Left renal cortex interstitium (tissue), 4 donors: Measurements from ENCODE around the gene IQGAP2. TPM values are rescaled to one million over a fixed set of nuclear protein-coding genes. Genes with fewer than 3 reads are reported as not detected.
"Not testable (repeated sequence)": the region's sequence is repeated elsewhere in the genome, so short reads cannot be mapped to it uniquely, and the experiment has no call there.

Source experiments
- DNase-seq, 4 donors: peaks; one replicate each; pipeline ENCODE4 v3.0.0-alpha.2; 2013; ENCODE audit warnings: low read depth in 4 of 4, low spot score in 2 of 4, missing footprints in 1 of 4
- polyA plus RNA-seq, 4 donors: library from polyadenylated mRNA; unstranded; fragments of 120-200 nt; gene quantifications; one replicate each; pipeline ENCODE4 v1.2.1, GENCODE V29; 2013; ENCODE audit not compliant: insufficient read length in 4 of 4

Gene IQGAP2
- polyA plus RNA-seq, 4 donors = 59.4 to 83.3 (median 71.7) TPM

DNA sequence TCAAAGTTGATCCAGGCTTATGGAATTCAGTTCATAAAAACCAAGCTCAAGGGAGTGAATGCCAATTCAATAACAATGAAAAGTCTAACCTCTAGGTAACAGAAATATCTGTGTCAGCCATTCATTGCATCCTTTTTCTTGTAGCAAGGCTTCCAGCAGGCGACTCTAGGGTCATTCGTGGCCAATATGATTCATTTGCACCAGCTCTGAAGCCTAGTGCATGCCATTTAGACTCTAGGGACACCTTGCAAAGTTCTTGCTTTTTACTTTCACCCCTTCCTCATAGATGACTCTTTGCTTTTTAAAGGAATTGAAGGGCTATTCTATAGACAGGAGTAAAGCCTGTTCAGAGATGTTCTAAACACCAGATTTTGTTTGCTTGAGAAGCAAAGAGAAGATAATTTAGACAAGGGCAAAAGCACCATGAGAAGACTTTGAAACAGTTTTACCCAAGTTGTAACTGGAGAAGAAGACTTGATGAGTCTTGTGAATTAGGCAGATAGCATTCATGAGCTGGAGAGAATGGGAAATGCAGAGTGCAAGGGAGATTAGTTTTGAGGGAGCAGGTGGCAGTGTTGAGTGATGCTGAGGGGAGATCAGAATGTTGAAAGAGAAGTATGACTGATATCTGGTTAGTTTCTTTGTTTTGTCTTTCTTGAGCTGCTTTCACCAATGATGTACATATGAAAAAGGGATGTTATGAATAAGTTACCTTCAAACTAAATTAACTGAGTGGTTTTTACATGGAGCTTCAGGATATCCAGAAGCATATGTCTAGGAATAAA, 125.7 kb downstream of the IQGAP2 start:
- no peak for DNase-seq

DNA sequence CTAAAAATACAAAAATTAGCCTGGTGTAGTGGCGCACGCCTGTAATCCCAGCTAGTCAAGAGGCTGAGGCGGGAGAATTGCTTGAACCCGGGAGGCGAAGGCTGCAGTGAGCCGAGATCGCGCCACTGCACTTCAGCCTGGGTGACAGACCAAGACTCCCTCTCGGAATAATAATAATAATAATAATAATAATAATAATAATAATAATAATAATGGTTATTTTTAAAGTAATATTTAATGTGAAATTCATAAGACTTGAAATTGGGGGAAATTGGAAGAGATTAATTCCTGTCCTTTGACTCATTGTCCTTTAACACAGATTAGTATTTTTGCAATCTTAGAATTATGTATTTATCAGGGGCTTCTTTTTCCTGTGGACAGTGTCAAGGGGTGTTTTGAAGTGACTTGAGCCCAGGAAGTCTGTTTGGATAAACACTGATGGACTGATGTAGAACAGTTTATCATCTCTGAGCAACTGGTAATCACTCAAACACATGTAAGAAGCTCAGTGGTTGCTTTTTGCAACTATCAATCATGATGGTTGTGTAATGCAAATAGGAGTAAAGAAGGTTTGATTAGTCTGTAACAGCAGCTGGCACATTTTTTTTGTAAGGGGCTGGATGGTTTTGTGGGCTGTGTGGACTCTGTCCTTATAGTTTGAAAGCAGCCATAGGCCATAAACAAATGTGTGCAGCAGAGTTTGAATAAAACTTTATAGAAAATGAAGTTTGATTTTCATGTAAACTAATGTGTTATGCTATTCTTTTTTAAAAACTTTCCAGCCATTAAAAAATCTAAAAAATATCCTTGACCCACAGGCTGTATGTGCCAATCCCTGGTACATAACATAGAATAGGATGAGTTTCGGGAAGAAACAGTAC, 126.6 kb downstream of the IQGAP2 start:
- no peak for DNase-seq

DNA sequence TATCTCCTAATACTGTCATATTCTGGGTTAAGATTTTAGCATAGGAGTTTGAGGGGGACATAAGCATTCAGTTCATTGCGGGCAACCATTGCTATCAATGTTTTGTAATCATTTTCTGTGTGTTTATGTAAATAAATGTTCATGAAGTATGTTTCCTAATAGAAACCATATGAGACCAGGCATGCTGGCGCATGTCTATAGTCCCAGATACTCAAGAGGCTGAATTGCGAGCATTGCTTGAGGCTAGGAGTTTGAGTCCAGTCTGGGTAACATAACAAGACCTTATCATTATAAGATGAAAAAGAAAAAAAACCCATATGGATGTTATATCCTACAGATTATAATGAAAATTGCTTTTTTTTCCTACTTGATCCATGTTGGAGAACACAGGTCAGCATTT, 129.0 kb downstream of the IQGAP2 start:
- no peak for DNase-seq

DNA sequence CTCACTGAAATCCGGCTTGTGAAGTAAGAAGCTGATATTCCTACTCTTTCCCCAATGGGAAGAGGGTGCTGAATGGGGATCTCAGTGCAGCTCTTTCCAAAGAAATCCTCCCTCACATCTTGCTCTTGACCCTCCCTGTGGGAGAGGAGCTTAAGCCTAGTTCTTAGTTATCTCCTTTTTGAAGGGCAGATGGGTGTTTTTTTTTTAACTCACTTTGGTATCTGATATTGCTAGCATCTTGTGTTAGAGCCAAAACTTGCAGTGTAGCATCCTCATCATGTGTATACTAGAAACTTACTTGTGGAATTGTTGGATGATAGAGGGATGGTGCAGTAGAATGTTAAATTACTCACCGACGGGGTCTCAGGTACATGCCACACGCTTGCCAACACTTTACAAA, 129.9 kb downstream of the IQGAP2 start:
- no peak for DNase-seq

DNA sequence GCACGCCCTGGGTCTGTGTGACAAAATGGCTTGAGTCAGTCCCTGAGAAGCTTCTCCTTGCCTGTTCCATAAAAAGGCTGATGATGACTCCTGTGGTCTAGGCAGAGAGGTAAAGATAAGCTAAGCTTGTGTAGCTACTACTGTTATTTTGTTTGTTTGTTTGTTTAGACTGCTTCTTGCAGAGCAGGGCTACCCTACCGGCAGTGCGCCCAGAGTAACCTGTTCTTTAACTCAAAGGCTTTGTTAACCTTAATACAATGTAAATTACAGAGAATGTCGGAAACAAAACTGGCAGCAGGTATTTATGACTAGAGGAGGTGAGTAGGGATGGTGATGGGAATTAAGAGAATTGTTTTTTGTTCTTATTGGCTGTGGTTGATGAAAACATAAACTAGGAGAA, 132.5 kb downstream of the IQGAP2 start:
- no peak for DNase-seq

DNA sequence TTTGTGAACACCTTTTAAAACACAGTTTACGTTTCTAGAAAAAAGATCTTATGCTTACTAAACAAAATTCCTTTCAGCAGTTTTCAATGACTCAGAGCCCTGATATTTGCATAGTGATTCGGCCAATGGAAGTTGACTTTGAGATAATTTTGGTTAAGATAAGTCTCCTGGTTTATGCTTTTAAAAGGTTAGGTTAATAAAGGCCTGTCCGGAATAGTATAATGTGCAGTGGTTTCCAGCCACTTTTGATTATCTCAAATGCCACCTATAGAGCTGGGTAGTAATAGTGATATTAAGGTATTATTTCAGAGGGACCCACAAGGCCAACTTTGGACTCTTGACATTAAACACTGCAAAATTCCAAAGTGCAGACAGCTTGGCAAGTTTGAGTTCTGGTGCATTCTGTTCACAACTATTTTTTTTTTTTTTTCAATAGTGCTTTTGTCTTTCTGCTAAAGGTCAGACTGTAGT, 134.0 kb downstream of the IQGAP2 start:
- DNase-seq = no peak

DNA sequence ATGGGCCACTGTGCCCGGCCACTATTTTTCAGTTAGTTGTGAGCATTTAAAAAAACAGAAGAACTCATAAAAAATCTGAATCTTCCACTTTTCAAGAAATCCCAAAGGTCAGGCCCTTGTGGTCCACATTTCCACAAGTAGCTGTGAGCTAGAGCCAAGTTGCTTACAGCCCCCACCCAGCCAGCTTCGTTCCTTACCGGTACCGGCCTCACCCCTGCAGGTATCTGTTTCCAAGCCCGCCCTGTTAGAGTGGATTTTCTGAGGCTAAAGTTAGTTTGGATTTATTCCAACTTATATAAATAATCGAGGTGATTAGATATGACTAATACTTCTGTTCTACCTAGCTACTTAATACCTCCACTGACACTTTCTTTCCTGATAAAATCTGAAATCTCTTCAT, 139.2 kb downstream of the IQGAP2 start:
- DNase-seq = no peak

DNA sequence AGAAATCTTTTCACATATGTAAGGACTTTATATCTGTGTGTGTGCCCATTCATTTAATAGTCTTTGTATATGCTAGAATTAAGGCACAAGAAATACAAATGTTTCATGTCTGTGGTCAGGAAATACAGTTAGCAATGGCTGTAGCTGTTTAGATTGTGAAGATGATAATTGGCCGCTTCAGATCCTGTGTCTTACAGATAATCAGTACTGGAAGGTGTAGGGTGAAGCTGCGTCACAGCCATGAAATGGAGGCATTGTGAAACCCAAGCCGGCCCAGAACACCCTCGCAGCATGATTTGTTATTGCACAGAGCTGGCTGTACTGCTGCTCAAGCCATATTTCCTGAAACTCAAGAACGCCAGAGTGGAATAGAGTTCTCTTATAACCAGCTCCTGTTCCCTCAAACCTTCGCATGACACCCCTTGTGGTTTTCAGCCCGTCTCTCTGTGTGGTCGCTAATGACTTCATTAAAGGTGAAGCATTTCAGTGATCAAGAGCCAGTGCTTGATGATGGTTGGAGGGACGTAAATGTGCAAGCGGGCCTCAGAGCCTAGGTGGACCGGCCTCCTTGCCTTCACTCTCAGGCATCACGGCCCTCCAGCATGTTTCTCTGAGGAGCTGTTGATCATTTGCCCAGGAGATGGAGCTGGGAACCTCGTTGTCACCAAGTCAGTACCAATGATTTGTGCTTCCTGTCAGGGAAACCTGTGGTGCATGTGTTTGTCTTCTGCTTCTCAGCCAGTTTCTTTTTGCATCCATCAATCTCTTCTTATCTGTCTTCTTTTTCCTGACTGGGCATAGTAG, 140.0 kb downstream of the IQGAP2 start:
- DNase-seq = no peak

DNA sequence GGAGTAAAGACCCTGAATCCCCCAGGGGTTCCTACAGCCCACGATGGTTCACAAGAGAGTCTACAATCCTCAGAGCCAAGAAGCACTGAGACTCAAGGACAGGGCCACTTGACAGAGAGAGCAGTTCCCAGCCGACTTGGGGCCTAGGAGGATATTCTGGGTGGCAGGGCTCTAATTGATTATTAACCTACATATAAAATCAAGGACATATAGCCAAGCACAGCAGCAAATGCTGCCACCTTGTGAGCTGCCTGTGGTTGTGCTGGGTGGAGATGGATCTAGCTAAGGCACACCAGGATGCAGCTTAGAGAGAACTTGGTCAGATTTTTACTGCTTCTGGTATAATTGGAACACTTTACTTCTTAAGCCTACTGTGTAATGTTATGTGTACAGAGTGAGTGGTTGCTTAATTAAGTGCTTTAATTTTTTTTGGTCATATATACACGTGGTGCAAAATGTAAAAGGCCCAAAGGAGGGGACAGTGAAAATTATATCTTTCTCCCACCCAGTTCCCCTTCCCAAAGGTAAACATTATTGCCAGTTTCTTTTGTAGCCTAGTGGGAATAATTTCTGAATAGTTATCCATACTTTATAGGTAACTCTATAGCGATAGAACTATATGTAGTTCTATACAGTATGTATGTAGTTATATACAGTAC, 141.3 kb downstream of the IQGAP2 start:
- no peak for DNase-seq

DNA sequence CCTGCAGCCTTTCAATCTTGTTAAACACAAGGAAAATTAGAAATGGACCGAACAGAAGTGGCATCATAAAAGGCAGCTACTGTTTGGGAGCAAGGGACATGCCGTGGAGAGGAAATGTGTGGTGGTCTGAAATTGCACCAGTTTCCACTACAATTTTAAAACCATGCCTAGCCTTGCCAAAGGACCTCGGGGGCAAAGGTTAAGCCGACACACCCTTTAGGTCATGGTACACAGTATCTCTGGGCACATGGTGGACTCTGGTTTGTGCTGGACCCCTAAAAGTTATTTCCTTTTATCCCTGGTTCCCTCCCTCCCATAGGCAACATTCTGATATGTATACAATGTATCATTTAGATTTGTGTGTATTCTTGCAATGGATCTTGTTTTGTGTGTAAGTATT, 142.1 kb downstream of the IQGAP2 start:
- no peak for DNase-seq

DNA sequence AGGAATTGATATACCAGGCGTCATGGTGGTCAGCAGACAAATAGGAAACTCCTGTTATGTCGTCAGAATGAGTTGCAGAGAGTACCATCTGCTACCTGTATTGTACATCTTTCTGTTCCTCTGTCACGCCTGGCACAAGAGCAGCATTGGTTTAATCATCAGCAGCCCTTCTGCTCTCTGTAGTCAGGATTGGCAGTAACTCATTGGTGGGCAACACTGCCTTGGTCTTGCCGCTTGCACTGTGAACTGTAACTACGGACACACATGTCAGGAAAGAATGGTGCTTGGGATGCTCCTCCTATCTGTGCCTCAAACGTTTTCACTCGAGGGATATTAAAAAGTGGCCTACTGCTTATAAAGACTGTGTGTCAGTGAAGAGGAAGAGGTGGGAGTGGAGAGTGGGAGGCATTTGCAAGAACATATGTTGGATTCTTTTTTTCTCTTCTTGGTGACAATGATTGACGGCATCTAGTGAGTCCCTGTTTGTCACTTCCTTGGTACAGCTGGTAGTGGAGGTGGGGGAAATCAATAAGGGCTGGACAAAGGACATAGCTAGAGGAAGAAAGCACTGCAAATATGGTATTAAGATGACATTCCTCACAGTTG, 143.5 kb downstream of the IQGAP2 start:
- DNase-seq = no peak

DNA sequence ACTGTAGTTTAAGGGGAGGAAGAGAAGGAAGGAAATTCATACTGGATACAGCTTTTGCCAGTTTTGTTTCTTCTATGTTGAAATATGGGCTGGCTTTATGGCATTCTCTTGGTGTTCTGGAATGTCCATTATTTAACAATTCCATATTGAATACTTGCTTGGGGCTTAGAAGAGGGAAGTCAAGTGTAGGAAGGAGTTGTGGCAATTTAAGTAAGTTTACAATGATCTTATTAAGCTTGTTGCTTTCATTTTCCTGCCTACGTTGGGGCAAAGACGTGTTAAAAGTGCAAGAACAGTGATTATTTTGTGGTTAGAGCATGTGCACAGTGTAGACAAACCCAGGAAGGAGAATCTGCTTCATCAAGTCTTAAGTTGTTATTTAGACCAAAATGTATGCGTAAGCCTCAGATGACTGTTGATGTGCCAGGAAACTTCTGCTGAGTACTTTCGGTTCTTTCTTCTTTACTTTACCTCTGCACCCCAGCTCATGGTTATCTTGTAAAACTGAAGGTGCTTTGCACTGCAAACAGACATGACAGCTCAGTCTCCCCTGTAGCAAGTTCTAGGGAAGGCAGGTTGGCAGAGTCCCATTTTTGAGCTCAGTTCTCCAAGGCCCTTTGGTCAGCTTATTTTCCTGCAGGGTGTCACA, 144.3 kb downstream of the IQGAP2 start:
- DNase-seq = no peak

DNA sequence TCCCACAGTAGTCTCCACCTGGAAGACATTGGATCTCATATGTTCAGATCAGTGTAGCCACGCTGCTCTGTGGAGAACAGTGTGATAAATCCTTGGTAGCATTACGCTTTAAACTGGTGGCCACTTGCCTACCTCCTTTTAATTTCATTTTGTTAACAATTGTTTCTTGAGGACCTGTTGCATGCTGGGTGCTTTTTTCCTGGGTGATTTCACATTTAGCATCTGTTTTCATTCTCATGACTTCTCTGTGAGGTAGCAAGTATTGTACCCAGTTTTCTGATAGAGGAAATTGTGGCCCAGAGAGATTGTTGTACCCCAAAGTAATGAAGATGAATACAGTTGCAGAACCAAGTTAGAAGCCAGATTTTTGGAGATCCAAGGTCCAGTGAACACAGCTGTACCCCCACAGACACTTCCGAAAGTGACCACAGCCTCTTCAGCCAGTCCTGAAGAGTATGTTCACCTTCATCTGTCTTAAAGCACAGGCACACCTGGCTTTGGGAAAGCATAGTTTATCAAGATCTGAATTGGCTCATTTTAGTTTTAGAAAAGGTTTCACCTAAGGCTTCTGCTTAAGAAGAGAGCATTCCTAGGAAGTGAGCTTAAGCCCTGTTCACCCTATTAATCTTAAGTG, 144.9 kb downstream of the IQGAP2 start:
- no peak for DNase-seq

DNA sequence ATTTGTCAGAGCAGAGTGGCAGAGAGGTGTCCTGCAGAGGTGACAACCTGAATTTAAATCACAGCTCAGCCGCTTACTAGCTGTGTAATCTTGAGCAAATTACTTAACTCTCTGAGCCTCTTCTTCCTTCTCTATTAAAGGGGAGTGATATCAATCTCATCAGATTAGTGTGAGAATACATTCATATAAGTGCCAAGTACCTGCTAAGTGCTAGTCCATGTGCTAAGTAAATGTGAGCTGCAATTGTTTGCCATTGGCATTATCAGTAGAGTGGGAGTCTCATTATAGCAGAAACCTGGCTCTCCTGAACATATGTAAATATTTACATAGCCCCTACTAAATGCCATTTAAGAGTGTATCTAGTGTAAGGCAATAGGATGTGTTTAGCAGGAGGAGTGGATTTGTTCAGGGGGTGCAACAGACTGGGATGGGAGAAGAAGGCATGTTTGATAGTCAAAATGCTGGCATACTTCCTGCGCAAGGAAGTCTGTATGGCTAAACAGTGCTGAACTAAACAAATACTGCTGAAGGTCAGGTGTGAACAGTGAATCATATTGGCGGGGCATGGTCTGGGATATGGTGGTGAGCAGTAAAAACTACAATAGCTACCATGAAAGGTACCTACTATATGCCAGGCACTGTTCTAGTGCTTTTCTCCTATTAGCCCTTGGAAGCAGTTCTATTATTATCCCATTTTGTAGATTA, 145.6 kb downstream of the IQGAP2 start:
- DNase-seq = no peak

DNA sequence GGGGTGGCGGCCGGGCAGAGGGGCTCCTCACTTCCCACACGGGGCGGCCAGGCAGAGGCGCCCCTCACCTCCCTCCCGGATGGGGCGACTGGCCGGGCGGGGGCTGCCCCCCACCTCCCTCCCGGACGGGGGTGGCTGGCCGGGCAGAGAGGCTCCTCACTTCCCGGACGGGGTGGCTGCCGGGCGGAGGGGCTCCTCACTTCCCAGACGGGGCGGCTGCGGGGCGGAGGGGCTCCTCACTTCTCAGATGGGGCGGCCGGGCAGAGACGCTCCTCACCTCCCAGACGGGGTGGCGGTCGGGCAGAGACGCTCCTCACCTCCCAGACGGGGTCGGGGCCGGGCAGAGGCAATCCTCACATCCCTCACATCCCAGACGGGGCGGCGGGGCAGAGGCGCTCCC, 147.8 kb downstream of the IQGAP2 start:
- DNase-seq = not testable (repeated sequence)

DNA sequence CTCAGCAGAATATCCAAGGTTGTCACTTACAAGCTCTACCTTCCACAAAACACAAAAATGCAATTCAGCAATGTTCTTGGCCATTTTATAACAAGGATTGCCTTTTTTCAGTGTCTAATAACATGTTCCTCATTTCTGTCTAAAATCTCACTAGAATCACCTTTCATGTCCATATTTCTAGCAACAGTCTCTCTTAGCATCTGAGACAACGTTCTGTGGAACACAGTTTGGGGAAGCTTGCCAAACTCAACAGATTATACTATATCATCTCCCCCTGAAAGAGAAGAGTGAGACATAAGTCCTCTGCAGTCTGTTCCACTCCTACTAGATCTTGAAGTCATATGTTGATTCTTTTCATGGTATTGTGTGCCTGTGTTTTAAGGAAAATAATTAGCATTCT, 149.5 kb downstream of the IQGAP2 start:
- DNase-seq = no peak

DNA sequence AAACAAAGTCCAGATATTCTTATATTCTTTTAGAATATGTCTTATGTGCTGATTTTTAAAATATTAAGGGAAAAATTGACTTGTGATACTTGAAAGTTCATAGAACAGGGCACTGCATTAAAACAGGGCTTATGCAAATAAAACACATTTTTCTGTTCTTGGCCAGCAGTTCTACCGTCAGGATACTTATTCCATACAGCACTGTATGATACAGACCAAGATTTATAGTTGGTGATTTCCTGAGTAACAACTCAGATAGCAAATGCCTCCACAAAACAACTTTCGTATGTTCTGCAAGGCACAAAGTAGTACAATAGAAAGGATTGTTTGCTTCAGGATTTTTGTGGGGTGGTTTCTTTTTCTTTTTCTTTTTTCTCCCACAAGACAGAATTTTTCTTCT, 150.2 kb downstream of the IQGAP2 start:
- no peak for DNase-seq

DNA sequence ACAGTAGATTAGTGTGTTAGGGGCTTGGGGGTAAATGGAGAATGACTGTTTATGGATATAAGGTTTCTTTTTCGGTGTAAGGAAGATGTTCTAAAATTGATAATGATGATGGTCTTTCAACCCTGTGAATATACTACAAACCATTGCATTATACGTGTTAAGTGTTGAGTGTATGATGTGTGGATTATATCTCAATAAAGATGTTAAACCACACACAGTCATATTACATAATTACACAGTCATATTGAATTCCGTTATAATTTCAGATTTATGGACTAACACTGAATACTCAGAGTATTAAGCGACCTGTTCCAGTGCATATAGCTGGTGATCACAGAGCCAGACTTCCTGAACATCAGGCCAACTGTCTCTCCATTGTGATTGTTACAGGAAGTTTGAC, 152.0 kb downstream of the IQGAP2 start:
- no peak for DNase-seq
